NCI-H2227 (cell line): ENCODE data around the gene PCDH9.

ENCODE experiments used
- DNase-seq: peaks from one replicate; lab custom pipeline; 2025; ENCODE audit not compliant: unreplicated experiment; lab: John Stamatoyannopoulos, UW

The PCDH9 gene

DNA sequence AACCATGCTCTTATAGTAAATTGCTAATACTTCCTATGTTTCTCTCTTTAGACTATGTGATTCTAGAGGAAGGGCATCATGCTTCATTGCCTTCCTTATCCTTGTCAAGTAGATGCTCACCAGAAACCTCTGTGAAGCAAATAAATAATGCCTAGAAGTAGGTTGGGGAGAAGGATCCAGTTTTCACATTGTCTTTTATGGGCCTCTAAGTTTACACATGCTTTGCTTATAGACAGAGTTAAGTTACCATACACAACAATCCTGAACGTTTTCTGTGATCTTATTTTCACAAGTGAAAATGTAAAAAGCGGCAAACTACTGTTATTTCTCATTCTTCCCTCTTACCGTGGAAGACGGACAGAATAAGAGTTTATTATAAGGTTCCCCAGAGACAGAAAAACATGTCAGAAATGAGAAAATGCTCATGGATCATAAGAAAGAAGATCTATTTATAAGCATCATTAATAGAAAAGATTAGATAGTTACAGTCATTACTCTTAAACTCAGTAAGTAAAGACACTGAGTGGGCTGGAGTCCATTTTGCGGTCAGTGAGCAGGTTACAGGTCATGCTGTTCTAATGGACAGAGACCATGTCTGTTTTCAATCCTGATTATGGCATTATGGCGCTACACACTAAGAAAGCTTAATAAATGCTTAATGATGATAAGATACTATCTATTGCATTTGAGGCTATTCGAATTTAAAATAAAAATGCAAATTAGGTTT lies 723.9 kb downstream of the PCDH9 start:
- no peak for DNase-seq

DNA sequence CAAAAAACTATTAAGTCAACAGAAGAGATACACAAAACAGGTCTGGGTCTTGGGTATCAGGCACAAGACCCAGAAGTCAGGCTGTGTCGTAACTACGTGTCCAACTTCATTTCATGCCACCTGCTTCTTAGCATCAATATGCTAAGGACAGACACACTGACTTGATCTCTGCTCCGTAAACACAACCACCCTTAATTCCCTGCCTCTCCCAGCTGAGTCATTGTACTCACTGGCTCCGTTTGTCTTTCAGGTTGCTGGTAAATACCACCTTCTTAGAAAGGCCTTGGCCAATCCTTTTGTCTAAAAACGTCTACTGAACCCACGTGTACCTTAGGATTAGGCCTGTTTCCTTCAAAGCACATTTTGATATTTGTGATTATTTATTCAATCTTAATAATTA lies 726.2 kb downstream of the PCDH9 start:
- no peak for DNase-seq

- no peak for DNase-seq
These were observed 729.0 kb downstream of the PCDH9 start for GRCh38 chr13:66501181-66501580.

DNA sequence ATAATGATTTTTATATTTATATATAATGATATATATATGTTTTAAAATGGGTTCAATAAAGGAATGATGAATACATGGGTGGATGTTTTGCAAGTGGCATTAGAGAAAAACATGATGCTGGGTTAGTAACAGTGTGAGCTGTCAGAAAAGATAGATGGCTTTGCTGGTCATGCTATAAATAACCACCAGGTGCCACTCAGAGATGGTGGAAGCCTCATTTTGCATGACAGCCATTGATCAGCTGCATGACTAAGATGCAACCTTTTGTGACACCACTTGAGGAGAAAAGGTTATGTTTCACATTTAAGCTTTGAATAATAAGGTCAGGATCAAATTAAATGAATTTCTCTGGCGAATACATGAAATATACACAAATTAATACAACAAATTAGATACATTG lies 737.7 kb downstream of the PCDH9 start:
- peak; percentile 58 for DNase-seq

GRCh38 chr13:66491251-66491650 lies 738.9 kb downstream of the PCDH9 start:
- no peak for DNase-seq

GRCh38 chr13:66489586-66489985 lies 740.5 kb downstream of the PCDH9 start:
- no peak for DNase-seq

GRCh38 chr13:66489172-66489571 lies 741.0 kb downstream of the PCDH9 start:
- DNase-seq: no peak

DNA sequence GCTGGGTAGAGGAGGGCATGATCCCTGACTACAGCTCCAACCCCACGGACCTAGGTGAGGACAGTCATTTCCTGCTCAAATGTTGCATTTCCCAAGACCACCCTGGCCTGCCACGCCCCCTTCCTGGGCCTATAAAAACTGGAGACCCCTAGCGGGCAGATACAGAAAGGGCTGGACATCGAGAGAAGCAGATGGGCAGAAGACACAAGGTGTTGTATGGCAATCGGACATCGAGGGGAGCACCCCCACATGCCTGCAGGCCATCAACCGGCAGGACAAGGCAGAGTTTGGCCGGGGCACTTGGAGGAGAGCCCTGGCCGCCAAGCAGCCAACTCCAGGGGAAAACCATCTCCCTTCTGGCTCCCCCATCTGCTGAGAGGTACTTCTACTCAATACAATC lies 746.4 kb downstream of the PCDH9 start:
- DNase-seq: no peak

DNA sequence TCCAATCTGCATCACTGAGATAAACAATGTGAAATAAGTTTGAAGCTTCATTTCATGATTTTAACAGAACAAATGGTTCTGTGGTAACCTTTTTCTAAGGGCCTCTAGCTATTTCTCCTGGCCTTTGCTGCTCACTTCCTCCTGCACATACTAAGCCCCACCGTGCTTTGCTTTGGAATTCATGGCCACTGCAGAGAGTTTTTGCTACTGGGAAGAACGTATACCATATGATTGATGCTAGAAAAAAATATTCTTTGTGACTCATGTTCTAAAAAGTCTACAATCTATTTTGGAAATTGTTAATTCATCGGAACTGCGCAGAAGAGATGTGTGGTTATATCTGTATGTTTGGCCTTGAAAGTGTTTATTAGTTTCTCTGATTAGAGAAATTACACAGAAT lies 747.3 kb downstream of the PCDH9 start:
- no peak for DNase-seq

DNA sequence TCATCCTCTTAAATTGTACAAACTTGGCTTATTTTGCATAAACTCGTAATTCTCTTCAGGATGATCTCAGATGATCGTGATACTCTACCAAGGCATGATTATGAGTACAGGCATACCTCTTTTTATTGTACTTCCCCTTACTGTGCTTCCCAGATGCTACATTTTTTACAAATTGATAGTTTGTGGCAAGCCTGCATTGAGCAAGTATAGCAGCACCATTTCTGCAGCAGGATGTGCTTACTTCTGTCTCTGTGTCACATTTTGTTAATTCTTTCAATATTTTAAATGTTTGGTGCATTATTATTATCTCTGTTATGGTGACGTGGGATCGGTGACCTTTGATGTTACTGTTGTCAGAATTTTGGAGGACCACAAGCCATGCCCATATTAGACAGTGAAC lies 752.3 kb downstream of the PCDH9 start:
- no peak for DNase-seq

GRCh38 chr13:66475061-66475460 lies 755.1 kb downstream of the PCDH9 start:
- no peak for DNase-seq

GRCh38 chr13:66469745-66470144 lies 760.4 kb downstream of the PCDH9 start:
- no peak for DNase-seq

GRCh38 chr13:66468656-66469055 lies 761.5 kb downstream of the PCDH9 start:
- DNase-seq: no peak

DNA sequence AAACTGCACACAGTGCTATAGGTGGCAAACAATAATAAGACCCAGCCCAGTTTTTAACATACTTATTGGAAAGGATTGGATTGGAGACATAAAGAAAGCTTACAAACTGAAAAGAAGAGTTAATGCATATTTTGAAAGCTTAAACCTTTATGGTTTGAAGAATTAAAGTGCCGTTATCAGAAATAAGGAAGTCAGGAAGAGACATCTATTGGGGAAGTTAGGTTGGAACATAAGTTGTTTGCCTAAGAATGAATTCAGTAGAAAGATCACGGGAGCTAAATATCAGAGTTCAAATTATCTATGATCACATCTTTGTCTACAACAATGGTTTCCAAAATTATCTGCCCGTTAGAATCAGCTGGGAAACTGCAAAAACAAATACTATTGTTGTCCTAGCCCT lies 767.9 kb downstream of the PCDH9 start:
- DNase-seq: no peak

- no peak for DNase-seq
These were observed 769.1 kb downstream of the PCDH9 start for GRCh38 chr13:66461021-66461420.

GRCh38 chr13:66459634-66460033 lies 770.5 kb downstream of the PCDH9 start:
- DNase-seq: no peak

DNA sequence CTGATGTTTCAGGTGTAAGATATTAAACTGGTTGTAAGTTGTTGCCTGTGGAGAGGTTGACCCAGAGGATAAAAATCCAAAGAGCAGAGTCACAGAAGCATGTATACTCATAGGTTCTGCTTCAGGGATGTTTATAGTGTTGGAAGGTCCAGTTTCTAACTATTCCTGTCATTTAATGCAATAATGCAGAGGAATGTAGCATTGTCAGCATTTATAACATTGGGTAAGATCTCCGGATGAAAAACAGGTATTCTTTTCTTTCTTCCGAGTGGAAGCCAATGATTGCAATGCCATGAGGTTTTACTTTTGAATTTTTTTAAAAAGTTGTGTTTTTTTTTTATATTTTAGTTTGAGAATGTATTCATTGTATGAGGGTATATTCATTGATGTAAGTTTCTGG lies 771.0 kb downstream of the PCDH9 start:
- DNase-seq: no peak

DNA sequence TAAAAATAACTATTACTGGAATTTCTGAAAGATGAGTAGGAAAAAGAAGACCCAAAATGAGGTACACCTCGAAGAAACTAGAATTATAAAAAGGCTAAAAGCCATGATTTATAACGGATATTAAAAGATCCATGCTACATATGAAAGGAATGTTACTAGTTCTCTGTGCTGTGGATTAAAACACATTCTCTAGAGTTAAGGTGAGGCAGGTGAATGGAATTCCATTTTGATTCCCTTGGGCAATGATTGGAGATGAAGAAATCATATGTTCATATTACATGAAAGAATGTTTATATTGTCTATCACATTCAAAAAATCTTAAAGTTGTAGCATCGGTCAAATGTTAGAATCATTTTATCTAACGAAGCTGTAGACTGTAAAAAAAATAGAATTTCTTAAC lies 783.7 kb downstream of the PCDH9 start:
- DNase-seq: no peak

GRCh38 chr13:66443926-66444325 lies 786.2 kb downstream of the PCDH9 start:
- DNase-seq: no peak

DNA sequence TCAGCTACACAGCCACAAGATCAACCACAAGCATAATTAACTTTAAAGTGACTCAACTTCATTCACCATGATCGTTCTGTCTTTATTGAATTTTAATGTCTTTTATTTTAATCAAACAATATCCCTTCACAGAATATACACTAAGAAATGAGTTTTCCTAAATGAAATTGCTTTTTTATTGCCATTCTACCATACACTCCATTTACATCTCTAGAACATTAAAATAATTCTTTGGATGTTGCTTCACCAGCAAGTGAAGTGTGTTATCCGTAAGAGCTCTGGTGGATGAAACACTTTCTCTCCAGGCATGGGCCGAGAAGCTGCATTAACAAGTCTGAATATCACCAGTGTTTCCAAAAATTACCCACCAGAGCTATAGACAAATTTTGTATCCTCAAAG lies 789.2 kb downstream of the PCDH9 start:
- DNase-seq: no peak

- no peak for DNase-seq
These were observed 799.4 kb downstream of the PCDH9 start for GRCh38 chr13:66430728-66431127.

- no peak for DNase-seq
These were observed 799.9 kb downstream of the PCDH9 start for GRCh38 chr13:66430269-66430668.

GRCh38 chr13:66429156-66429555 lies 801.0 kb downstream of the PCDH9 start:
- no peak for DNase-seq
